NB4 (cell line): ENCODE results near the gene KLF2.

ENCODE experiments used
- CTCF ChIP-seq: IDR thresholded peaks from one replicate; pipeline ENCODE4 v1.5.1; 2012; ENCODE audit warnings: low read depth, low read length
- POLR2A ChIP-seq: IDR thresholded peaks from 2 replicates; pipeline ENCODE4 v1.6.1; 2011; ENCODE audit warnings: mild to moderate bottlenecking; ENCODE audit not compliant: insufficient read length; ENCODE audit errors: extremely low read depth

- TF ChIP-seq CTCF (no peak), POLR2A (no peak)
These were observed 17.5 kb downstream of the KLF2 start for GRCh38 chr19:16342002-16342715.
